Hematopoietic multipotent progenitor cell treated with erythropoietin and hydrocortisone succinate and interleukin-3 and kit ligand, for 17 days (in vitro differentiated cells): Measurements from ENCODE around the gene NFASC.

Experiments used
- DNase-seq: peaks from one replicate; pipeline ENCODE4 v3.0.0-alpha.2; 2015; ENCODE audit warnings: low spot score

NFASC gene

GRCh38 chr1:204870160-204870912, at the start of gene NFASC:
NFASC (plus strand) TSS chr1:204870862; CDS start chr1:204944316, 73,454 bp downstream.
- DNase-seq = no peak

- DNase-seq = no peak
Observed at GRCh38 chr1:204821476-204821875, 49.2 kb upstream of the NFASC start.

GRCh38 chr1:204821924-204822323, 48.7 kb upstream of the NFASC start:
- no peak for DNase-seq

- no peak for DNase-seq
Observed at GRCh38 chr1:204826970-204827369, 43.7 kb upstream of the NFASC start.

GRCh38 chr1:204828352-204828850, 42.3 kb upstream of the NFASC start:
- no peak for DNase-seq

- DNase-seq = no peak
Observed at GRCh38 chr1:204829133-204829825, 41.4 kb upstream of the NFASC start.

- no peak for DNase-seq
Observed at GRCh38 chr1:204830747-204831146, 39.9 kb upstream of the NFASC start.

GRCh38 chr1:204831186-204831585, 39.5 kb upstream of the NFASC start:
- DNase-seq = no peak

- DNase-seq = no peak
Observed at GRCh38 chr1:204834336-204834735, 36.3 kb upstream of the NFASC start.

- DNase-seq = no peak
Observed at GRCh38 chr1:204834752-204835151, 35.9 kb upstream of the NFASC start.

- DNase-seq = no peak
Observed at GRCh38 chr1:204835737-204836136, 34.9 kb upstream of the NFASC start.

GRCh38 chr1:204836856-204837255, 33.8 kb upstream of the NFASC start:
- no peak for DNase-seq

- DNase-seq = no peak
Observed at GRCh38 chr1:204837440-204838084, 33.1 kb upstream of the NFASC start.

GRCh38 chr1:204841316-204841715, 29.3 kb upstream of the NFASC start:
- DNase-seq = no peak

- no peak for DNase-seq
Observed at GRCh38 chr1:204841798-204842197, 28.9 kb upstream of the NFASC start.

GRCh38 chr1:204842369-204842768, 28.3 kb upstream of the NFASC start:
- DNase-seq = no peak

- no peak for DNase-seq
Observed at GRCh38 chr1:204842892-204843291, 27.8 kb upstream of the NFASC start.

GRCh38 chr1:204846546-204846945, 24.1 kb upstream of the NFASC start:
- no peak for DNase-seq

- no peak for DNase-seq
Observed at GRCh38 chr1:204848579-204848978, 22.1 kb upstream of the NFASC start.

GRCh38 chr1:204852854-204853253, 17.8 kb upstream of the NFASC start:
- DNase-seq = no peak

GRCh38 chr1:204853436-204853835, 17.2 kb upstream of the NFASC start:
- no peak for DNase-seq

GRCh38 chr1:204854286-204854685, 16.4 kb upstream of the NFASC start:
- no peak for DNase-seq

GRCh38 chr1:204858363-204858821, 12.3 kb upstream of the NFASC start:
- DNase-seq = no peak
